GM18858 (cell line): ENCODE measurements around the gene LARGE2.

Source experiments
- ATAC-seq: cut with Tn5 transposase; IDR thresholded peaks from one replicate; pipeline ENCODE4 v1.9.1; 2021; ENCODE audit not compliant: unreplicated experiment

LARGE2 gene

GRCh38 chr11:45922425-45923082 is at the start of gene LARGE2:
Gene LARGE2, plus strand, starts transcription at chr11:45922656. Its CDS starts 227 bp downstream, at chr11:45922883.
- no peak for ATAC-seq

GRCh38 chr11:45876401-45876800 is 46.1 kb upstream of the LARGE2 start:
- no peak for ATAC-seq

DNA sequence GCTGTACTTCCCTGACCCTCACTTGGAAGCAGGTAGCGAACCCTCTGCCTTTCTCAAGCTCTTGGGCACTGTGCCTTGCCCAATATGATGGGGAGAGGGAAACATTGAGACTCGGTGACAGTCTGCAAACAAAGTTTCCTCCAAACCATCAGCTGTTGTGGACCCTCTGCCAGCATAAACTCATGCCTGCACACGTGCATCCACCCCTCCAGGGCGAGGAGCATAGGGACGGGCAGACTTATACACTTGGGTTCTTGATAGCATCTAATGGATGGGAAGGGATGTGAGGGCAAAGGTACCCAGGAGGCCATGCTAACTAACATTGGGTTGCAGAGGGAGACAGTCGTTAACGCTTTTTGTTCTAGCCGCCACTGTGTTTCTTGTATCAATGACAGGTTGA is 45.2 kb upstream of the LARGE2 start:
- ATAC-seq: no peak

GRCh38 chr11:45877845-45878244 is 44.6 kb upstream of the LARGE2 start:
- ATAC-seq: no peak

DNA sequence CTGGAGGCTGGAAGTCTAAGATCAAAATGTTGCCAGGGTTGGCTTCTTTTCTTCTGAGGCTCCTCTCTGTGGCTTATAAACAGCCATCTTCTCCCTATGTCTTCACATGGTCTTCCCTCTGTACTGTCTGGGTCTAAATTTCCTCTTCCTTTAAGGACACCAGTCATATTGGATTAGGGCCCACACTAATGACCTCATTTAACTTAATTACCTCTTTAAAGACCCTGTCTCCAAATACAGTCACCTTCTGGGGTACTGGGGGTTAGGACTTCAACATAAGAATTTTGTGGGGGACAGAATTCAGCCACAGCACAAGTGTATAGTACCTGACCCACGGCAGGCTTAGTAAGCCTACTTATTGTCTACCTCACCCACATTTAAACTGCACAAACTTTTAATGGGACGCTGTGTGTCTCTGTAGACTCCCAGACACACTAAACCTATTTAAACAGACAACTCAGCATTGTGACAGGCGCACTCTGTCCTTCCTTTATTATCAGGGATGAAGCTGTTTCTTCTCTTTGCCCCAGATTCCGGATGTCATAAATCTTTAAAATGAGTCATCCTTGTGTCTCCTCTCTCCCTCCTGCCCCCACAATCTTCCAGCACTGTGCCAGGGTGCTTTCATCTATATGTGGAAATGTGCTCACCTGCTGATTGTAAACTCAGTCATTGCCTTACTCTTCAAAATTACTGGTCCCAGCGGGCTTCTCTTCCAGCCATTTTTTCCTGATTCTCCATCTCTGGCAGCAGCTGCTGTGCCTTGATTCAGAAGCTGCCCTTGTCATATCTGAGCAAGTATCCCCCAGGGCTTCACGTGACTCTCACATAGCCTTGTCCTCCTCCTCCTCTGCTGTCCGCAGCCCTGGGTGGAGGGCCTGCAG is 42.4 kb upstream of the LARGE2 start:
- ATAC-seq: no peak

GRCh38 chr11:45880772-45881570 is 41.5 kb upstream of the LARGE2 start:
- ATAC-seq: no peak

DNA sequence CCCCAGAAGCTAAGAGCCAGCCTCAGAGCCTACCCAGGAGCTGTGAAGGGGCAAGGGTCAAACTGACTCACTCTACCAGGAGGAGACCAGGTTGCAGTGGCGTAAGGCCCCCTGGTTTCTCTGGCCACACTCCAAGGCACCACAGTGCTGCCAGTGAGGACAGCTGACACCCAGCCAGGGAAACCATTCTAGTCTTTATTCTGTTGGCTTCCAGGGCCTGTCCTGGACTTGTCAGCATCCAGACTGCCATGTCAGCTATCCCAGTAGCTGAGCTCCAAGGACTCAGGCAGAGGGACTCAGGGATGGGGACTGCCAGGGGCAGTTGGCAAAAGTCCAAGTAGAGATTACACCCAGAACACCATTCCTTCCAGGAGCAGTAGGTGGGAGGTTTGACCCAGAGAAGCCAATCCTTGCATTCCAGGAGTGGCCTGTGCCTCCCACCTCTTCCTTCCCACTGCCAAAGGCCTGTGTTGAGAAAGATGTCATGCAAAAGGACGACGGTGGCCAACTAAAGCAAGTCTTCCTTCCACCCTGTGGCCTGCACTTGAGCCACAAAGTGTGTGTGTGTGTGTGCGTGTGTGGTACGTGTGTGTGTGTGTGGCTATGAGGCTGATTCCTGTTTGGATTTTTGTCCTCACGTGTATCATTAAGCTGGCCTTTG is 40.6 kb upstream of the LARGE2 start:
- ATAC-seq: no peak

DNA sequence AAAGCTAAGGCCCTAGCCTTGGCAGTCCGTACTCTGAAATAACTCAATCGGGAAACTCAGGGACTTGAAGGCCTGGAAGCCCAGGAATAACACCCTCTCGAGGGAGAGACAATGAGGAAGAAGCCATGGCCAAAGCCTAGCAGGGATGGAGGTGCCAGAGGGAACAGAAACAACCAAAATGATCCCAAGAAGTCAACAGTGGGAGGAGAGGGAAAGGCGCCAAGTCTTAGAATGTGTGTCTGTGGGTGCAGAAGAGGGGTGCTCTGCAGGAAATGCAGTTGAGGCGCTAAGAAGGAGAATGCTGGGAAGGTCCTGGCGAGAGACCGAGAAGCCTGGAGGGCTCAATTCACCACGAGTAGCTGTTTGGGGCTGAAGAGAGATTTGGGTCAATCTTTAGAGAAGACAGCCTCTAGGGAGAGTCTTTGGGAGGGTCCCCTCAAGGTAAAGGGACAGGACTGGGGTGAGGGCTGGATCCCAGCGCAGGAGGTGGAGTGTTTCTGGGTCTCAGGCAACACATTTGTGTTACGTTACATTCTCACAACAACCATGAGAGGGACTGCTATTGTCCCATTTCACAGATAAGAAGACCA is 37.8 kb upstream of the LARGE2 start:
- ATAC-seq: no peak

DNA sequence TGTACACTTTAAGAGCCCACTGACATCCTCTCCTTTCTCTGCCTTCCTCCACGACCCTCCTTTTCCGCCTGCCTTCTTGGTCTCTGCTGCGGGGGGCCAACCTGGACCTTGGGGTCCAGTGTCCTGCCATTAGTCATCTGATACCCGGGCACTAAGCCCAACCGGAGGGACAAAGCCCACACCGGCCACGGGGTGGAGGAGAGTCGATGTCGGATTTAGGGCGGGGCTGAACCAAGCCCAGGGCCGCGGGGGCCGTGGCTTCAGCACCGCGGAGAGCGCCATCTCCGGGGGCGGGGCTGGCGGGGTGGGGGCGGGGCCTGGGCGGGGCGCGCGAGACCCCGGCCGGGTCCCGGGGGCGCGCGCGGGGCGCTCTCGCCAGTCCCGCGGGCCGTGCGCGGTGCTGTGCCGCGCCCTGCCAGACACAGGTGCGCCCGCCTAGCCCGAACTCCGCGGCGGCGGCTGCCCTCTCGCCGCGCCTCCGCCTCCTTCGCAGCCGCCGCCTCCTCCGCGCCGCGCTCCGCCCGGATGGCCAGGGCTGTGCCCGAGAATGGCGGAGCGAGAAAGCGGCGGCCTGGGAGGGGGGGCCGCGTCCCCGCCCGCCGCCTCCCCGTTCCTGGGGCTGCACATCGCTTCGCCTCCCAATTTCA is 37.1 kb upstream of the LARGE2 start, which contains the start of gene MAPK8IP1:
TSS of gene MAPK8IP1 (plus strand) at position 378 of the 647 bp plus-strand sequence. CDS start at position 548, 170 bp downstream.
- no peak for ATAC-seq

DNA sequence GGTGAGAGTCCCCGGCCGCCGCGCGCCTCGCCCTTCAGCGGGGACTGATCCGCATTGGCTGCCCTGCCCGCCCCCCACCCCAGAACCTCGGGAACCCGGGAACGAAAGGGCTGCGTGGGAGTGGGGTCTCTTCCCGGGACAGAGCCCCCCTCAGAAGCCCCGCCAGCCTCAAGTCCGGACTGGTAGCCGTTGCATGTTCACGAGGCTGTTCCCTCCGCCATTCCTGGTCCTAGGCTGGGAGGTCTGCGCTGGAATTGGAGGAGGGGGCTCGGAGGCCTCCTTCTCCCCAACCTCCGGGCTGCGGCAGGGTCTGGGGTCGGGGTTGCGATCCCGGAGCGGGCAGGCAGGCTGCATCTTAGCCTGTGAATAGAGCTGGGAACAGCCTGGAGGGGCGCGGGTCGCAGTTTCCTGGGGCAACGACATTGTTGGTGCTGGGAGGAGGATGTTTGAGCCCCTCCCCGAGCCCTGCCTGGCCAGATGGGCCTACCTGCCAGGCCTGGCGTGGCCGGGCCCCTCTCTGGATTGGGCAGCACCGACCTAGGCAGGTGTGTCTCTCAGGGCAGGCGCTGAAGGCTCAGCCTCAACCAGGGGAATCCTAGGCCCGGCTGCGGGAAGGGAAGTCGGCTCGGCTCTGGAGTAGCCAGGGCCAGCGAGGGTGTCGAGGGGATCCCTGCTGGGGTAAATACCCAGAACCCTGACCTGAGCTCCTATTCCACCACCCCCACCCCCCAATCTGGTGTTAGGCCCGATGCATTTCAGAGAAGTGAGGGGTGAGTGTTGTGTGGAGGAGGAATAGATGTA is 36.3 kb upstream of the LARGE2 start:
- ATAC-seq: no peak

DNA sequence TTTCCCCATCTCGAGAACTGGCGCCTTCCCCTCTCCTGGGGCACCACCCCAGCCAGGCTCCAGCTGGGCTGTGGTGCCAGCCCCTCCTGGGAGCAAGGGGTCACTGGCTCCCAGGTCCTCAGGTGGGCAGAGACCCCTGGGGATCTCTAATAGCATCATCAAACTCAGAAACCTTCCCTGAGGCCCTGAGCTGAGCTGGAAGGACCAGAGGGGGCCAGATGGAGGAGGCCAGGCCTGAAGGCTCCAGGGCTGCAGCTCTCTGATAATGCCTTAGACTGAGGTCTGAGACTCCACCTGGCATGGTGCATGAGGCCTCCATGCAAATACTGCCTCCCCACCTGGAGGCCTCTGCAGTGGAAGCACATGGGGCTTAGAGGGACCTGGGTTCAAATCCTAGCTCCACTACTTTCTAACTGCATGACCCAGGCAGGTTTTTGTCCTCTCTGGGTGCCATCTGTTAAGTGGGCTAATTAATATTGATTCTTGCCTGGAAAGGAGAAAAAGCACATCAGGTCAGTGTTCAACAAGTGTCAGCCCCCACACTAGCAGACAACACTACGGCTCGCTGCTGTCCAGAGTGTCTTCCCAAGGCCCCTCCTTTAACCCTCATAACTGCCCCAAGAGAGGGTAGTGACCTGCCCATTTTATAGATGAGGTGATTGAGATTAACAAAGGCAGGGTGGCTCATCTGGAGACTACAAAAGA is 35.5 kb upstream of the LARGE2 start:
- ATAC-seq: no peak

DNA sequence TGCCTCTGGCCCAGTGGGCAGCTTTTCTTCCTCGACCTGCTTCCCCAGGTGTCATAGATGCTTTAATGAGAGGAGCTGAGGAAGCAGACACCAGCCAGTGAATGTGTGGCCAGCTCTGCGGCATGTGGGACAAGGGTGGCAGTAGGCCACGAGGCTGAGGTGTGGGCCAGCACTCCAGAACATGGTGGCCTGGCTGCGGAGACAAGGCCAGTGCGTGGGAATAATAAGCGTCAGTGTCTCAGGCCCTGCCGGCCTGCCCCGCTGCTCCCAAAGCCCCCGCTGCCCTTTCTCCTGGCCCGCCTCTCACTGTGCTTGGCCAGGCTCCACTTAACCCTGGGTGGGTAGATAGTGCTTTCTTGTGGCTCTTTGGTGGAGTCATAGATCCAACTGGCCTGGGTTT is 34.9 kb upstream of the LARGE2 start:
- ATAC-seq: no peak

DNA sequence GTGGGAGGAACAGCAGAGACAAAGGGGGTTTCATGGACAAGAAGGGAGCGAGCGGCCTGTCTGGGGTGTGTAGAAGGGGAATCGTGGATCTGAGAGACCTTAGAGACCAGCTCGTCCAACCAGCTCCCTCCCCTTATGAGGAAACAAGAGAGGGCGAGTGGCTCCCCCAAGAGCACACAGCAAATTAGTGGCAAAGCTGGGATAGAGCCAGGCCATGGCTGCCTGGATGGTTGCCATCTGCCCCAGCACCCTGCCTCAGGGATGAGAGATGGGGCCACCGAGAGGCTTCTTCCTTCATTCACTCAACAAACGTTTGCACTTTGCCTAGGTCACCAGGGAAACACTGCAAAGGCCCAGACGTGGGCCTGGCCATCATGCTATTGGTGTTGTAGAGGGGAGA is 32.9 kb upstream of the LARGE2 start:
- ATAC-seq: no peak

GRCh38 chr11:45889966-45890365 is 32.5 kb upstream of the LARGE2 start:
- no peak for ATAC-seq

GRCh38 chr11:45890886-45891550 is 31.4 kb upstream of the LARGE2 start:
- no peak for ATAC-seq

DNA sequence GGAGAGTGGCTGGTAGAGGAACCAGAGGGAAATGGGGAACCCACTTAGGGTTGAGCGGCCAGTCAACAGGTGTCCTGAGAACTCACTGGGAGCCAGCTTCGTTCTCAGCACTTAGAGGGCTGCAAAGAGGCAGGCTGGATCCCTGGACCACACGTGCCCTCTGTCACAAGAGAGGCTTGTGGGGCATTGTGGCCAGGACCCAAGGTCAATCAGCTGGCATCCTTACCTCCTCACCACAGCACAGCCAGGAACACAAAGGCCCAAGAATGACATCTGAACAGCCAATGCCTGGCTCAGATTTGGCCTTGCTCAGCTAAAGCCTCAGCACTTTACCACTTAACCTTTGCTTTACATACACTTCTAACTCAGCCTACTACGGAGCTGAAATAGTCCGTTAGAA is 29.6 kb upstream of the LARGE2 start:
- ATAC-seq: no peak

- no peak for ATAC-seq
Measured at GRCh38 chr11:45894555-45895247, 27.8 kb upstream of the LARGE2 start.
